GM18951 (cell line): ENCODE measurements around the gene PAX2.

Experiments used
- POLR2A ChIP-seq: IDR thresholded peaks from 4 replicates; pipeline ENCODE4 v1.6.1; 2011; ENCODE audit warnings: mild to moderate bottlenecking; ENCODE audit not compliant: insufficient read length, insufficient read depth; ENCODE audit errors: extremely low read depth
- in situ Hi-C: fragments of 300-500 bp; cut with MboI; formaldehyde crosslinking; loops from one replicate; pipeline ENCODE4 v1.12.0; 2022; ENCODE audit warnings: low sequenced_read_pairs, mixed read lengths, inconsistent platforms; ENCODE audit not compliant: unreplicated experiment

The PAX2 gene

GRCh38 chr10:100748231-100749058 is 3.1 kb downstream of the PAX2 start:
- in situ Hi-C loops = no loop called here
- TF ChIP-seq POLR2A = no peak

GRCh38 chr10:100749059-100749308 is 3.6 kb downstream of the PAX2 start:
- no peak for TF ChIP-seq POLR2A
- in situ Hi-C loops = no loop called here

GRCh38 chr10:100749309-100750217 is 4.2 kb downstream of the PAX2 start:
- in situ Hi-C loops = no loop called here
- TF ChIP-seq POLR2A = no peak

GRCh38 chr10:100750291-100751210 is 5.2 kb downstream of the PAX2 start:
- in situ Hi-C loops = no loop called here
- TF ChIP-seq POLR2A = no peak

- no peak for TF ChIP-seq POLR2A
- in situ Hi-C loops = no loop called here
These were observed 6.0 kb downstream of the PAX2 start for GRCh38 chr10:100751211-100751933.

GRCh38 chr10:100755821-100756220 is 10.4 kb downstream of the PAX2 start:
- in situ Hi-C loops = no loop called here
- TF ChIP-seq POLR2A = no peak

GRCh38 chr10:100759331-100759730 is 13.9 kb downstream of the PAX2 start:
- TF ChIP-seq POLR2A = no peak

GRCh38 chr10:100760726-100761125 is 15.3 kb downstream of the PAX2 start:
- in situ Hi-C loops = no loop called here
- no peak for TF ChIP-seq POLR2A

More at GRCh38 chr10:100759331-100759730, 13.9 kb downstream of the PAX2 start:
- in situ Hi-C loops = no loop called here

GRCh38 chr10:100761191-100761590 is 15.8 kb downstream of the PAX2 start:
- in situ Hi-C loops = no loop called here
- no peak for TF ChIP-seq POLR2A

GRCh38 chr10:100763043-100763747 is 17.8 kb downstream of the PAX2 start:
- in situ Hi-C loops = no loop called here
- no peak for TF ChIP-seq POLR2A

GRCh38 chr10:100766693-100767421 is 21.5 kb downstream of the PAX2 start:
- in situ Hi-C loops = no loop called here
- TF ChIP-seq POLR2A = no peak
